Measurements from ENCODE around the gene TRAF1.
A peak's percentile ranks its signal among the peaks of the same experiment; 100 is the strongest.

Gene TRAF1

GRCh38 chr9:120869726-120870125 lies 56.9 kb downstream of the TRAF1 start:
- no peaks in the 10 kb centered on the region for H3K27me3 ChIP-seq (ENCODE audit: low read depth, low read length)
- no peaks in the 10 kb centered on the region for H3K79me2 ChIP-seq (ENCODE audit: low read length)
- TF ChIP-seq EZH2phosphoT487 (IDR thresholded peaks at IDR 0.05; ENCODE audit: low read depth) (no peak), CTCF (IDR thresholded peaks at IDR 0.05; ENCODE audit: low read depth, low read length) (no peak)
- no peak overlapping the region for H3K4me2 ChIP-seq (ENCODE audit: low read length)
- H3K4me3 ChIP-seq (ENCODE audit: low read length): no peak overlapping the region
- H3K9me3 ChIP-seq (ENCODE audit: insufficient read depth, low read length): no peaks in the 10 kb centered on the region
- H3K4me1 ChIP-seq (ENCODE audit: low read length): peaks cover 11% of the 10 kb centered on the region
- peaks cover 60% of the 10 kb centered on the region for H3K36me3 ChIP-seq (replicated peaks; ENCODE audit: low read depth, low read length)
- no peaks in the 10 kb centered on the region for H4K20me1 ChIP-seq (ENCODE audit: insufficient read depth, low read length)
- H3K9ac ChIP-seq (ENCODE audit: low read length): no peak overlapping the region
- no peak overlapping the region for H3K27ac ChIP-seq (ENCODE audit: low read length)
- H2AFZ ChIP-seq (ENCODE audit: low read depth, low read length): no peak overlapping the region

DNA sequence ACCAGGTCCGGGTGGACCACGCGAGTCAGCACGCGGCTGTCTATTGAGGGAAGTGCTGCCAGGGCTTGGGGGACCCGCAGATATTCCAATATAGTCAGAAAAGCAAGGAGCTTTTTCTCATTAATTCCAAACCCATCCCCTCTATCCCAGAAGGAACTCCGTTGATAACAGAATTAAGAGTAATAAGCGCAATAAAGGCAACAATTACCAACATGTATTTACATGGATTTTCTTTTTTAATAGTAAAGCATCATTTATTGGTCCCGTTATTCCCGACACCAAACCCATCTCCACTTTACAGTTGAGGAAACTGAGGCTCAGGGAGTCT lies 57.3 kb downstream of the TRAF1 start:
- TF ChIP-seq CTCF (IDR thresholded peaks at IDR 0.05; ENCODE audit: low read depth, low read length) (no peak), EZH2phosphoT487 (IDR thresholded peaks at IDR 0.05; ENCODE audit: low read depth) (no peak)
- Histone ChIP-seq H4K20me1 (ENCODE audit: insufficient read depth, low read length) (no peaks in the 10 kb centered on the region), H3K4me2 (ENCODE audit: low read length) (peak overlapping the region; percentile 62), H3K4me3 (ENCODE audit: low read length) (peak overlapping the region; percentile 64), H2AFZ (ENCODE audit: low read depth, low read length) (no peak overlapping the region), H3K36me3 (replicated peaks; ENCODE audit: low read depth, low read length) (peaks cover 56% of the 10 kb centered on the region), H3K9ac (ENCODE audit: low read length) (no peak overlapping the region), H3K79me2 (ENCODE audit: low read length) (no peaks in the 10 kb centered on the region), H3K27ac (ENCODE audit: low read length) (no peak overlapping the region; the same call in 1 of the 2 replicates), H3K4me1 (ENCODE audit: low read length) (peaks cover 11% of the 10 kb centered on the region), H3K9me3 (ENCODE audit: insufficient read depth, low read length) (no peaks in the 10 kb centered on the region), H3K27me3 (ENCODE audit: low read depth, low read length) (no peaks in the 10 kb centered on the region)

- TF ChIP-seq CTCF (IDR thresholded peaks at IDR 0.05; ENCODE audit: low read depth, low read length) (peak; percentile 38; the same call in 1 of the 2 replicates), EZH2phosphoT487 (IDR thresholded peaks at IDR 0.05; ENCODE audit: low read depth) (no peak)
- Histone ChIP-seq H3K27ac (ENCODE audit: low read length) (no peak overlapping the region; the same call in 1 of the 2 replicates), H3K9me3 (ENCODE audit: insufficient read depth, low read length) (no peaks in the 10 kb centered on the region), H3K27me3 (ENCODE audit: low read depth, low read length) (no peaks in the 10 kb centered on the region), H3K9ac (ENCODE audit: low read length) (peak overlapping the region; percentile 41; the same call in 1 of the 2 replicates), H3K4me3 (ENCODE audit: low read length) (peak overlapping the region; percentile 69), H4K20me1 (ENCODE audit: insufficient read depth, low read length) (no peaks in the 10 kb centered on the region), H3K4me1 (ENCODE audit: low read length) (peaks cover 11% of the 10 kb centered on the region), H3K36me3 (replicated peaks; ENCODE audit: low read depth, low read length) (peaks cover 55% of the 10 kb centered on the region), H3K79me2 (ENCODE audit: low read length) (no peaks in the 10 kb centered on the region), H3K4me2 (ENCODE audit: low read length) (peak overlapping the region; percentile 79), H2AFZ (ENCODE audit: low read depth, low read length) (no peak overlapping the region)
Measured at GRCh38 chr9:120868676-120869359, 57.8 kb downstream of the TRAF1 start.

GRCh38 chr9:120868339-120868675 lies 58.3 kb downstream of the TRAF1 start:
- Histone ChIP-seq H3K4me1 (ENCODE audit: low read length) (peaks cover 11% of the 10 kb centered on the region), H3K27ac (ENCODE audit: low read length) (no peak overlapping the region), H3K4me3 (ENCODE audit: low read length) (peak overlapping the region; percentile 69), H2AFZ (ENCODE audit: low read depth, low read length) (no peak overlapping the region), H3K9ac (ENCODE audit: low read length) (peak overlapping the region; percentile 41; the same call in 1 of the 2 replicates), H3K36me3 (replicated peaks; ENCODE audit: low read depth, low read length) (peaks cover 55% of the 10 kb centered on the region), H3K9me3 (ENCODE audit: insufficient read depth, low read length) (no peaks in the 10 kb centered on the region), H3K79me2 (ENCODE audit: low read length) (no peaks in the 10 kb centered on the region), H3K4me2 (ENCODE audit: low read length) (peak overlapping the region; percentile 79), H3K27me3 (ENCODE audit: low read depth, low read length) (no peaks in the 10 kb centered on the region), H4K20me1 (ENCODE audit: insufficient read depth, low read length) (no peaks in the 10 kb centered on the region)
- TF ChIP-seq EZH2phosphoT487 (IDR thresholded peaks at IDR 0.05; ENCODE audit: low read depth): no peak
- TF ChIP-seq CTCF (IDR thresholded peaks at IDR 0.05; ENCODE audit: low read depth, low read length): no peak
